GM12873 (cell line): Measurements from ENCODE around the gene IPO11.

ENCODE experiments used
- CTCF ChIP-seq: IDR thresholded peaks from 2 replicates; pipeline ENCODE4 v1.5.1; 2012; ENCODE audit warnings: low read depth, mild to moderate bottlenecking, moderate library complexity, low read length, control low read depth; ENCODE audit not compliant: insufficient read depth; ENCODE audit errors: missing control alignments

IPO11 gene

GRCh38 chr5:62650197-62650596, 237.6 kb downstream of the IPO11 start:
- no peak for TF ChIP-seq CTCF

- TF ChIP-seq CTCF, result no peak
Observed at GRCh38 chr5:62652225-62652624, 239.7 kb downstream of the IPO11 start.

- TF ChIP-seq CTCF, result no peak
Observed at GRCh38 chr5:62653001-62653863, 240.7 kb downstream of the IPO11 start.

- no peak for TF ChIP-seq CTCF
Observed at GRCh38 chr5:62653864-62654575, 241.5 kb downstream of the IPO11 start.

GRCh38 chr5:62661126-62661525, 248.6 kb downstream of the IPO11 start:
- TF ChIP-seq CTCF, result no peak

GRCh38 chr5:62662521-62662920, 250.0 kb downstream of the IPO11 start:
- no peak for TF ChIP-seq CTCF

GRCh38 chr5:62671479-62671878, 258.9 kb downstream of the IPO11 start:
- TF ChIP-seq CTCF, result no peak
